Nephron progenitor cell (in vitro differentiated cells): ENCODE data around the gene PLA2G4F.

Source experiments
- DNase-seq: peaks from one replicate; pipeline ENCODE4 v3.0.0; 2021
- H3K27ac Mint-ChIP-seq: 2 replicates; pipeline ENCODE4 v1.8.0; 2021; ENCODE audit warnings: mild to moderate bottlenecking, moderate library complexity, mixed read lengths
- H3K27me3 Mint-ChIP-seq: 2 replicates; pipeline ENCODE4 v1.8.0; 2021; ENCODE audit warnings: mild to moderate bottlenecking, low read depth, mixed read lengths; ENCODE audit not compliant: poor library complexity
- H3K36me3 Mint-ChIP-seq: 2 replicates; pipeline ENCODE4 v1.8.0; 2021; ENCODE audit warnings: low read depth, mixed read lengths
- H3K4me1 Mint-ChIP-seq: 2 replicates; pipeline ENCODE4 v1.8.0; 2021; ENCODE audit warnings: mixed read lengths
- H3K4me3 Mint-ChIP-seq: 2 replicates; pipeline ENCODE4 v1.8.0; 2021; ENCODE audit warnings: mild to moderate bottlenecking, moderate library complexity, mixed read lengths
- H3K9me3 Mint-ChIP-seq: 2 replicates; pipeline ENCODE4 v1.8.0; 2021; ENCODE audit warnings: mild to moderate bottlenecking, moderate library complexity, mixed read lengths
- CTCF ChIP-seq: fragments of 200-600 bp; sonication (generic); IDR thresholded peaks from 2 replicates; pipeline ENCODE4 v1.5.0; 2021; ENCODE audit warnings: antibody characterized with exemption

PLA2G4F gene

GRCh38 chr15:42139596-42139995 is 16.8 kb downstream of the PLA2G4F start:
- Mint-ChIP-seq H3K9me3 (peaks cover 14% of the 10 kb centered on the region), H3K27ac (no peak overlapping the region), H3K36me3 (no peaks in the 10 kb centered on the region), H3K4me1 (no peaks in the 10 kb centered on the region), H3K27me3 (peaks cover 26% of the 10 kb centered on the region), H3K4me3 (no peak overlapping the region)
- DNase-seq, result no peak
- TF ChIP-seq CTCF, result no peak

GRCh38 chr15:42138968-42139386 is 17.5 kb downstream of the PLA2G4F start:
- Mint-ChIP-seq H3K4me1 (no peaks in the 10 kb centered on the region), H3K27ac (no peak overlapping the region), H3K36me3 (no peaks in the 10 kb centered on the region), H3K9me3 (peaks cover 14% of the 10 kb centered on the region), H3K27me3 (peaks cover 26% of the 10 kb centered on the region), H3K4me3 (no peak overlapping the region)
- no peak for DNase-seq
- no peak for TF ChIP-seq CTCF

- no peak overlapping the region for H3K27ac Mint-ChIP-seq
- no peaks in the 10 kb centered on the region for H3K36me3 Mint-ChIP-seq
- peaks cover 25% of the 10 kb centered on the region for H3K27me3 Mint-ChIP-seq
- H3K4me1 Mint-ChIP-seq, result peaks cover under 1% of the 10 kb centered on the region
- DNase-seq, result no peak
- H3K4me3 Mint-ChIP-seq, result no peak overlapping the region
- no peak for TF ChIP-seq CTCF
- peaks cover 14% of the 10 kb centered on the region for H3K9me3 Mint-ChIP-seq
These were observed 18.0 kb downstream of the PLA2G4F start for GRCh38 chr15:42138411-42138810.

GRCh38 chr15:42137461-42138261 is 18.8 kb downstream of the PLA2G4F start:
- Mint-ChIP-seq H3K4me3 (no peak overlapping the region), H3K27ac (no peak overlapping the region), H3K27me3 (peaks cover 20% of the 10 kb centered on the region), H3K9me3 (peaks cover 14% of the 10 kb centered on the region), H3K36me3 (no peaks in the 10 kb centered on the region), H3K4me1 (peaks cover 6% of the 10 kb centered on the region)
- TF ChIP-seq CTCF, result peak; percentile 62
- DNase-seq, result no peak

- peak overlapping the region; percentile 36 for H3K27ac Mint-ChIP-seq
- H3K9me3 Mint-ChIP-seq, result peaks cover 14% of the 10 kb centered on the region
- no peak for DNase-seq
- TF ChIP-seq CTCF, result no peak
- H3K36me3 Mint-ChIP-seq, result no peaks in the 10 kb centered on the region
- peaks cover 20% of the 10 kb centered on the region for H3K27me3 Mint-ChIP-seq
- no peak overlapping the region for H3K4me3 Mint-ChIP-seq
- H3K4me1 Mint-ChIP-seq, result peaks cover 16% of the 10 kb centered on the region
These were observed 19.9 kb downstream of the PLA2G4F start for GRCh38 chr15:42136513-42136912.

GRCh38 chr15:42135351-42135750 is 21.1 kb downstream of the PLA2G4F start:
- peaks cover 22% of the 10 kb centered on the region for H3K27me3 Mint-ChIP-seq

More at GRCh38 chr15:42135351-42135750, 21.1 kb downstream of the PLA2G4F start:
- no peaks in the 10 kb centered on the region for H3K36me3 Mint-ChIP-seq
- H3K4me1 Mint-ChIP-seq, result peaks cover 27% of the 10 kb centered on the region
- no peak overlapping the region for H3K27ac Mint-ChIP-seq
- DNase-seq, result no peak
- H3K9me3 Mint-ChIP-seq, result peaks cover 14% of the 10 kb centered on the region
- no peak overlapping the region for H3K4me3 Mint-ChIP-seq
- TF ChIP-seq CTCF, result no peak
